Activated CD8-positive, alpha-beta T cell treated with anti-CD3 and anti-CD28 coated beads for 36 hours (primary cell): ENCODE data around the gene IRF7. TPM values are rescaled to one million over a fixed set of nuclear protein-coding genes. Genes with fewer than 3 reads are reported as not detected.

Source experiments
- ATAC-seq: fragments of 200-7000 bp; cut with Tn5 transposase; one replicate; pipeline ENCODE4 v1.10.0; 2021; ENCODE audit warnings: mild to moderate bottlenecking, moderate library complexity
- CTCF ChIA-PET: fragments of 350-600 bp; sonication (Branson Sonifier 250); formaldehyde crosslinking; loops from one replicate; lab custom pipeline; 2021; ENCODE audit warnings: antibody characterized with exemption; lab: Charles Lee
- POLR2A ChIA-PET: fragments of 350-600 bp; sonication (Branson Sonifier 250); formaldehyde crosslinking; loops from one replicate; lab custom pipeline; 2021; ENCODE audit warnings: antibody characterized with exemption; lab: Charles Lee
- DNase-seq: peaks from one replicate; pipeline ENCODE4 v3.0.0-alpha.2; 2020
- H3K27ac Mint-ChIP-seq: one replicate; pipeline ENCODE4 v1.8.0; 2021; ENCODE audit warnings: mild to moderate bottlenecking, mixed read lengths
- H3K27me3 Mint-ChIP-seq: one replicate; pipeline ENCODE4 v1.8.0; 2021; ENCODE audit warnings: mixed read lengths
- H3K36me3 Mint-ChIP-seq: one replicate; pipeline ENCODE4 v1.8.0; 2021; ENCODE audit warnings: low read depth, mixed read lengths
- H3K4me1 Mint-ChIP-seq: one replicate; pipeline ENCODE4 v1.8.0; 2021; ENCODE audit warnings: low read depth, mixed read lengths
- H3K4me3 Mint-ChIP-seq: one replicate; pipeline ENCODE4 v1.8.0; 2021; ENCODE audit warnings: mild to moderate bottlenecking, moderate library complexity, mixed read lengths
- H3K9me3 Mint-ChIP-seq: one replicate; pipeline ENCODE4 v1.8.0; 2021; ENCODE audit warnings: mixed read lengths
- CTCF ChIP-seq: fragments of 200-600 bp; IDR thresholded peaks from one replicate; pipeline ENCODE4 v1.8.0; 2022; ENCODE audit warnings: antibody characterized with exemption, mild to moderate bottlenecking
- intact Hi-C: fragments of 100-400 bp; cut with micrococcal nuclease; formaldehyde crosslinking; loops from one replicate; pipeline ENCODE4 v1.10.0; 2022
- total RNA-seq, 2 experiments: library from RNA; stranded (reverse); gene quantifications; one replicate each; pipeline ENCODE4 v1.2.3, GENCODE V29; 2021

IRF7 gene
- total RNA-seq, 2 experiments from 2014 or later, result 34.6 to 37.5 TPM

GRCh38 chr11:646214-646613 lies 30.5 kb upstream of the IRF7 start:
- no peaks in the 10 kb centered on the region for H3K9me3 Mint-ChIP-seq
- DNase-seq (no peak), ATAC-seq (no peak)
- TF ChIP-seq CTCF, result no peak
- intact Hi-C loops, result no loop called here
- H3K27ac Mint-ChIP-seq, result no peak overlapping the region
- no peak overlapping the region for H3K4me3 Mint-ChIP-seq
- POLR2A ChIA-PET, result no interaction called here
- CTCF ChIA-PET, result interaction anchor here (1.2 kb wide), 2 partner anchors 8 to 17 kb away, joined by 3 to 4 read pairs; no protein-coding TSS in a partner anchor
- H3K27me3 Mint-ChIP-seq, result no peaks in the 10 kb centered on the region
- H3K4me1 Mint-ChIP-seq, result no peaks in the 10 kb centered on the region
- peaks cover 9% of the 10 kb centered on the region for H3K36me3 Mint-ChIP-seq

DNA sequence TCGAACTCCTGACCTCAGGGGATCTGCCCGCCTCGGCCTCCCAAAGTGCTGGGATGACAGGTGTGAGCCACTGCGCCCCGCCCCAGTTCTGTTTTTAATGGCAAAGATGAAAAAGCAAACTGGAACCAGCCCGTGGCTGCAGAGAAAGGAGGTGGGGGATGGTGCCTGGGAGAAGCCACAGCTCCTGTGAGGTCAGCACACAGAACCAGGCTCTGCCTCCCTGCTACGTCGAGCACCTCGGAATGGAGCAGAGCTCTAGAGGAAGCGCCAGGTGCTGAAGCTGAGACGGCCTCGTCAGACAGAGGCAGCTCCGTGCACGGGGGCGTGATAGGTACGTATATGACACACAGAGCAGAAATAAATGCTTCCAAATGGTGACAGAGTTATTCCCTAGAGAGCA lies 29.8 kb upstream of the IRF7 start:
- Mint-ChIP-seq H3K9me3 (no peaks in the 10 kb centered on the region), H3K36me3 (peaks cover 9% of the 10 kb centered on the region), H3K27me3 (no peaks in the 10 kb centered on the region), H3K4me1 (no peaks in the 10 kb centered on the region), H3K27ac (no peak overlapping the region), H3K4me3 (no peak overlapping the region)
- peak; percentile 22 for ATAC-seq
- ChIA-PET POLR2A (no interaction called here), CTCF (no interaction called here)
- TF ChIP-seq CTCF, result no peak
- intact Hi-C loops, result no loop called here
- no peak for DNase-seq

- ATAC-seq, result no peak
- Mint-ChIP-seq H3K4me3 (no peak overlapping the region), H3K36me3 (peaks cover 6% of the 10 kb centered on the region), H3K27me3 (peaks cover 3% of the 10 kb centered on the region), H3K9me3 (no peaks in the 10 kb centered on the region), H3K4me1 (peaks cover 3% of the 10 kb centered on the region), H3K27ac (no peak overlapping the region)
- TF ChIP-seq CTCF, result no peak
- CTCF ChIA-PET, result no interaction called here
- POLR2A ChIA-PET, result no interaction called here
- DNase-seq, result no peak
- intact Hi-C loops, result no loop called here
Measured at GRCh38 chr11:643849-644738, 28.3 kb upstream of the IRF7 start.

GRCh38 chr11:643366-643765 lies 27.6 kb upstream of the IRF7 start:
- ChIA-PET CTCF (no interaction called here), POLR2A (interaction anchor here (0.9 kb wide), 1 partner anchor 29 kb away, joined by 3 read pairs; no protein-coding TSS in a partner anchor)
- H3K4me3 Mint-ChIP-seq, result no peak overlapping the region
- DNase-seq (no peak), ATAC-seq (no peak)
- H3K9me3 Mint-ChIP-seq, result no peaks in the 10 kb centered on the region
- H3K36me3 Mint-ChIP-seq, result peaks cover 3% of the 10 kb centered on the region
- H3K27me3 Mint-ChIP-seq, result peaks cover 10% of the 10 kb centered on the region
- no peak for TF ChIP-seq CTCF
- no peak overlapping the region for H3K27ac Mint-ChIP-seq
- intact Hi-C loops, result no loop called here
- peaks cover 5% of the 10 kb centered on the region for H3K4me1 Mint-ChIP-seq

- CTCF ChIA-PET, result interaction anchor here (1.2 kb wide), 1 partner anchor 81 kb away, joined by 3 read pairs; no protein-coding TSS in a partner anchor
- ATAC-seq (no peak), DNase-seq (no peak)
- no peak overlapping the region for H3K27ac Mint-ChIP-seq
- peaks cover 12% of the 10 kb centered on the region for H3K4me1 Mint-ChIP-seq
- no peaks in the 10 kb centered on the region for H3K9me3 Mint-ChIP-seq
- peaks cover 20% of the 10 kb centered on the region for H3K27me3 Mint-ChIP-seq
- no peak for TF ChIP-seq CTCF
- intact Hi-C loops, result no loop called here
- H3K4me3 Mint-ChIP-seq, result no peak overlapping the region
- peaks cover 2% of the 10 kb centered on the region for H3K36me3 Mint-ChIP-seq
- POLR2A ChIA-PET, result interaction anchor here (1.1 kb wide), 1 partner anchor 84 kb away, joined by 3 read pairs; no protein-coding TSS in a partner anchor
Measured at GRCh38 chr11:641806-642370, 26.1 kb upstream of the IRF7 start.
